Erythroblast (primary cell): ENCODE measurements around the gene LHPP.

Experiments used
- DNase-seq, 2 experiments: peaks; one replicate each; lab custom pipeline; 2025; lab: John Stamatoyannopoulos, UW
- GATA1 ChIP-seq: IDR thresholded peaks from 2 replicates; pipeline ENCODE4 v1.6.1; 2011; ENCODE audit warnings: low read depth, mild to moderate bottlenecking, control low read depth, low read length, moderate library complexity
- POLR2A ChIP-seq: IDR thresholded peaks from 2 replicates; pipeline ENCODE4 v1.6.1; 2011; ENCODE audit warnings: mild to moderate bottlenecking, low read length

Gene LHPP

GRCh38 chr10:124593431-124593985 is 131.9 kb downstream of the LHPP start:
- no peak for TF ChIP-seq GATA1
- no peak for DNase-seq

DNA sequence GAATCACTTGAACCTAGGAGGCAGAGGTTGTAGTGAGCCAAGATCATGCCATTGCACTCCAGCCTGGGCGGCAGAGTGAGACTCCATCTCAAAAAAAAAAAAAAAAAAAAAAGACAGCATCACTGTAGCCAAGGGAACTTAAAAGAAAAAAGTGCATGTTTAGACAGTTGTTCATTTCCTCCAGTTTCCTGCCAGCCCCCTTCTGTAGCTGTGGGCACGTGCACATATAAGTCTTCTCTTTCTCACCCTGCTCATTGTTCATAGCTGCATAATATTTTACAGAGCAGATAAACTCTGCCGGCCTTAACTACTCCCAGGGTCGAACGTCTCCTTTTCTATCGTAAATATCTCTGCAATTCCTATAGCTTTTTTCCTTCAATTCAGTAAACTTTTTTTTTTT is 132.6 kb downstream of the LHPP start:
- no peak for DNase-seq
- TF ChIP-seq GATA1, result no peak
- no peak for TF ChIP-seq POLR2A

GRCh38 chr10:124595143-124595883 is 133.7 kb downstream of the LHPP start:
- TF ChIP-seq POLR2A (no peak), GATA1 (no peak)
- DNase-seq, result no peak

DNA sequence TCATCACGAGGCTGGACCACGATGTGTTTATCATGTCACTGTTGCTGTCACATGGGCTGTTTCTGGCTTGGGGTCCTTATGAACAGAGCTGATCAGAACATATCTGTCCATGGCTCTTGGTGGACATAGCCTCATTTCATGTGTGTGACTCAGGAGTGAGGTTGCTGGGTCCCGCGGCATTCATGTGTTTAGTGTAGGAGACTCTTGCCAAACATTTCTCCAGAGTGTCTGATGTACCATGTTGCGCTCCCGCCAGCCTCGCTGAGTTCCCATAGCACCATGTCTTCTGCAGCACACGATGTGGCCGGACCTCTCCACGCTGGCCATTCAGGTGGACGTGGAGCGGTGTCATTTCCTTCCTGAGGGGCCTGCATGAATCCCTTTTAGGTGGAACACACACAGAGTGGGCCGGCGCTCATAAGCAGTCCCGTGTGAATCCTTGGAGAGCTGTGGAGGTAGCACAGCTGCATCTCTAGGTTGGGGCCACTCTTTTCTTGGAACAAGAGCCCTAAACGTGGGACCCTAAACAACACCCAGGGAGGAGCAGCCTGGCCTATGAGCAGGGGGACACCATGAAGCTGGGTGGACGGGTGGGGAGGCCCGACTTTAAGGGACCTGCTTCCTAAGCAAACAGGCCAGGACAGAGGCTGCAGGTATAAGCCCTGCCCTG is 134.6 kb downstream of the LHPP start:
- no peak for DNase-seq
- no peak for TF ChIP-seq POLR2A
- TF ChIP-seq GATA1, result no peak

DNA sequence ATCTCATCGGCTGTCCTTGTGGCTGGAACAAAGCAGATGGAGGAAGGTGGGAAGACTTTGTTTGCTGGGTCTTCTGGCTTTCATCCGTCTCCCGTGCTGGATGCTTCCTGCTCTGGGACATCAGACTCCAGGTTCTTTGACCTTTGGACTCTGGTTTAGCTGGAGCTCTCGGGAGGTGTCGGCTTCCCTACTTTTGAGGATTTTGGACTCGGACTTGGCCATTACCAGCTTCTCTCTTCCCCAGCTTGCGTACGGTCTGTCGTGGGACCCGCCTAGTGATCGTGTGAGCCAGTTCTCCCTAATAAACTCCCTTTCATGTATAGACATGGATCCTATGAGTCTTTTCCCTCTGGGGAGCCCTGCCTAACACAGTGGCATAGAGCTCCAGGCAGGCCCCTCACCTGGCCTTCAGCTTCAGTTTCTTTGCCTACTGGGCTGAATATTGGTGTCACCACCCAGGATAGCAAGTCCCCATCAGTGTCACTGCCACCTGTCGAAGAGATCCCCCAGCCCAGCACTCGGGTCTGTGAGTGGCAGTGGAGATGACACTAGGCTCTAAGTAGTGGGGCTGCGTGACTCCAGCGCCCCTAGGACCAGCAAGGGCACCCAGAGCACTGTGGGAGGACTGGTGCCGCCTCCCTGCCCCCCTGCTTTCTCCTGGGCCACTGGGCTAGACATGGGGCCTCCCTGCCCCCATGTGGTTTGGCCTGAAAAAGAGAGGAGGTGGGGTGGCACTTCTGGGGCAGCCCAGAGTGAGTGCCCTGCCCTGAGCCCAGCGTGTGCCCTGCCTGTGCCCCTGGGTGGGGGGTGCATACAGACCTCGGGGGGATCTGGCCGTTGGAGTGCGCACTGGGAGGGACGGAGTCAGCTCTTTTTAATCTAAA is 135.6 kb downstream of the LHPP start:
- DNase-seq, result no peak
- no peak for TF ChIP-seq POLR2A
- no peak for TF ChIP-seq GATA1

- TF ChIP-seq POLR2A (no peak), GATA1 (no peak)
Observed at GRCh38 chr10:124597846-124598165, 136.2 kb downstream of the LHPP start.

DNA sequence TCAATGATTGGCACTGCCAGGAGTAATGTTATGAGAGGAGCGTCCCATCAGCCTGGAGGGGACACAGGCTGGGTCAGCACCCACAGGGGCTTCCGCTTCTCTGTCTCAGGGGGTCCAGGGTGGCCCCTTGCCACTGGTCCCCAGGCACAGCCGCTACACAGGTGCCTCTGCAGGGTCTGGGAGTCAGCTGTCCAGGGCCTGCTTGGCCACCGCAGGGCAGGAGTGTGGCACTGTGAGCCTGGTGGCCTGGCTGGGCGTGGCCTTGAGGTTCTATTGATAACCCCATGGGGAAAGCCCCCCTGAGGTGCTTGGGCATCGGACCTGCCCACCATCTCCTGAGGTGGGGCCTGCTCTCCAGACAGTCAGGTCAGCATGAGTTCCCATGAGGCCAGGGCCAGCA is 136.6 kb downstream of the LHPP start:
- no peak for DNase-seq
- TF ChIP-seq POLR2A, result no peak
- no peak for TF ChIP-seq GATA1

More at GRCh38 chr10:124597846-124598165, 136.2 kb downstream of the LHPP start:
- DNase-seq, result no peak

DNA sequence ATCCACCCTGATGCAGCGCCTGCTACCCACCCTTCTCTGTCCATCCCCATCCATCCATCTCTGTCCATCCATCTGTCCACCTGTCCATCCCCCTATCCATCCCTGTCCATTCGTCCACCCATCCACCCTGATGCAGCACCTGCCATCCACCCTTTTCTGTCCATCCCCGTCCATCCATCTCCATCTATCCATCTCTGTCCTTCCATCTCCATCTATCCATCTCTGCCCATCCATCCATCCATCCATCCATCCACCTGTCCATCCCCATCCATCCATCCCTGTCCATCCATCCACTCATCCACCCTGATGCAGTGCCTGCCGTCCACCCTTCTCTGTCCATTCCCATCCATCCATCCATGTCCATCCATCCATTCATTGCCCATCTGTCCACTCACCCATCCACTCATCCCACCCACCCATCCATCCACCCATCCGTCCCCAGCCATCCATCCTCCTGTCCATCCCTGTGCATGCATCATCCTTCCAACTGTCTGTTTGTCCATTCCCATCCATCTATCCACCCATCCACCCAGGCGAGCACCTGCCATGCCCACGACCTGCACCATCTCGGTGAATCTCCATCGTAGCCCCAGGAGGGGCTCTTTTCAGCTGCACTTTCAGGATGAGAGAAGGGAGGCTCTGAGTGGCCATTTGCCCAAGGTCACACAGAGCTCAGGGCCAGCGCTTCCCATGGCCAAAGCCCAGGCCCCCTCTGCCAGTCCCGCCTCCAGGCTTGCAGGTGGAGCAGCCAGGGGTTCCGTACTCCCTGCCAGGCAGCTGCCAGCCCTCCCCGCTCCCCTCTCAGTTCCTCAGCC is 137.4 kb downstream of the LHPP start:
- DNase-seq, result no peak
- TF ChIP-seq POLR2A, result no peak
- TF ChIP-seq GATA1, result no peak

DNA sequence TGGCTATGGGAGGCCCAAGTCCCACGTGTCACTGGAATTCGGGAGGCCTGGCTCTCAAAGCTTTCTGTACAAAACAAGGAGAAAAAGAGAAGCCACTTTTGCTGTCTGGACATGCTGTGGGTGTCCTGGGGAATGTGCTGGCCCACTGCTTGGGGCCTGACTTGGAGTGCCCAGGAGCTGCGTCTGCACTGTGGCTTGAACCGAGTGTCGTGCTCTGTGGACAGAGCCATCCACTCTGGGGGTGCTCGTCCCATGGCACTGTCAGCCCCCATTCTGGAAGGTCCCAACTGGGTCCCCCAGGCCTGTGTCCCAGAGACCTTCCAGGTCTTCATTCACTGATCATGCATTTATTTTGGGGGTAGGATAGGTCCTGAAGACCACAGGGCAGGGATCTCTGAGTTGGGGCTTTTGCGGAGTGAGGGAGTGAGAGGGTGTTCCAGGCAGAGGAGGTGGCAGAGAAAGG is 138.0 kb downstream of the LHPP start:
- DNase-seq, result no peak
- TF ChIP-seq GATA1 (no peak), POLR2A (no peak)

GRCh38 chr10:124600051-124600880 is 138.6 kb downstream of the LHPP start:
- TF ChIP-seq POLR2A (no peak), GATA1 (no peak)
- no peak for DNase-seq

DNA sequence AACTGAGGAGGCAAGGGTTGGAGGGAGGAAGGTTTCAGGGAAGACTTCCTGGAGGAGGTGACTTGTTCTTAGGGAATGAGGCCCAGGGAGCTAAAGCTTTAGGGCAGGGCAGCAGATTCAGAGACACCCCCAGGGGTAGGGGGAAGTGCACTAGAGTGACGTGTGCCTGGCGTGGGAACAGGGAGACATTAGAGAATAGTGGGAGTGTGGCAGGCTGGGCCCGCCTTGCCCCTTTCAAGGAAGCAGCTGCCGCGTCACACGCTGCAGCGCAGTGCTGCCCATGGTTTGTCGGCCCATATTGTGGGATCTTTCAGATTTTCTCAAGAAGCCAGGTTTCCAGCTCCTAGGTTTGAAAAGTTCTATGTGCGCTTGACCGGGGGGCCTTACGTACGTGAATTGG is 139.4 kb downstream of the LHPP start:
- no peak for TF ChIP-seq GATA1
- no peak for TF ChIP-seq POLR2A
- no peak for DNase-seq

- DNase-seq, result no peak
- TF ChIP-seq GATA1, result no peak
- TF ChIP-seq POLR2A, result no peak
Observed at GRCh38 chr10:124601431-124602120, 140.0 kb downstream of the LHPP start.
